GM18870 (cell line): Measurements from ENCODE around the gene FBXO28.
"Not testable (repeated sequence)": the region's sequence is repeated elsewhere in the genome, so short reads cannot be mapped to it uniquely, and the experiment has no call there.

ENCODE experiments used
- ATAC-seq: cut with Tn5 transposase; IDR thresholded peaks from one replicate; pipeline ENCODE4 v1.9.1; 2021; ENCODE audit warnings: moderate library complexity; ENCODE audit not compliant: unreplicated experiment

FBXO28 gene

GRCh38 chr1:224113918-224114786 is at the start of gene FBXO28:
Gene FBXO28, plus strand, starts transcription at chr1:224114111. Its CDS starts 19 bp downstream, at chr1:224114130.
- peak; percentile 90 for ATAC-seq

DNA sequence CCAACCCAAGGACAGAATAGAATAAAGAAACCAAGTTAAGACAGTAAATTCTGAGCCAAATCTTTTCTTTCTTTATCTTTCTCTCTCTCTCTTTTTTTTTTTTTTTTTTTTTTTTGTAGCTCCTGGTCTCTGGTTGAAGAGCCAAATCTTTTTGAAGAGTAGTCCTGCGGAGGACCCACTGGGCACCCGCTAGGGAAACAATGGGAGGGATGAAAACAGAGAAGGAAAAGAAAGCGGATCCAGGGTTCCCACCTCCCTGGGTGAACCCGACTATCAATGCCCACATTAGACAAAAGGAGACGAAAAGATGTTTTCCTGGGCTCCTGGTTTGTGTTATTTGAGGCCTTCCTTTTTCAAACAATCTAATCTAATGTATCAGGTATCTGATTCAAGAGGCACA is 49.8 kb upstream of the FBXO28 start:
- no peak for ATAC-seq

GRCh38 chr1:224065455-224065854 is 48.5 kb upstream of the FBXO28 start:
- ATAC-seq: no peak

- ATAC-seq: no peak
Observed at GRCh38 chr1:224067207-224067606, 46.7 kb upstream of the FBXO28 start.

DNA sequence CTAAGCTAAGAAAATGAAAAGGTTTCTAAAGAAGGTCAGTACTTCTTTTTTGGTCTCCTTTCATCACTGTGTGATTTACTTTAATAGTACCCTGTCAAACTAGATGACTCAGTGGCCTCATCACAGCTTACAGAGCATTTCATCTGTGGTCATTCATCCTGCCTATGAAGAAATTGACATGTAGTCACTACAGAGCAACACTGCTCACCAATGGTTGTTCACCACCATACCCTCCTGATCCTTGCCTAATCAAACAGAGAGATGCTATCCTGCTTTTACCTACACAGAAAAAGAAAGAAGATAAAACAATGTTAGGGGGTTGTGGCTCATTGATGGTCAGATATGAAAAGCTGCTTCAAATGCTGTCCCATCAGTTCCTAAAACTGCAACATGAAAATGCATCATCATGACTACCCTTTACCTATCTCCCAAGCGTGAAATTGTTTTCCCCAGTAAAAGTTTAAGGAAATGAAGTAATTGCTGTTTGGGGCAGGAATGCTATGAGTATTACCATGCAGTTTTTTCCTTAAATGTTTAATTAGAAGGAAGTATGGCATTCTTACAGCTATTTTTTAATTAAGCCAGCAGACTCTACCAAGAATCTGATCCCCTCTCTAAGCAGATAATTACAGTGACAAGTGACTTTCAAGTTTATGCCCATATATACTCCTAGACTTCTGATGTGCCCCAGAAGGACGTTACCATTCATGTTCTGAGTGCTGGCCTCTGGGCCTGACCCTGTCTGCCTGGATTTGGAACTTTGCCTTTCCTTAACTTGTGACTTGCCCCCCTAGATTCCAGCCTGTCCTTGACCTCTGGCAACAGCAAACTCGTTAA is 46.1 kb upstream of the FBXO28 start:
- no peak for ATAC-seq

GRCh38 chr1:224068458-224069072 is 45.3 kb upstream of the FBXO28 start:
- ATAC-seq: no peak

- ATAC-seq: no peak
Observed at GRCh38 chr1:224069138-224069537, 44.8 kb upstream of the FBXO28 start.

DNA sequence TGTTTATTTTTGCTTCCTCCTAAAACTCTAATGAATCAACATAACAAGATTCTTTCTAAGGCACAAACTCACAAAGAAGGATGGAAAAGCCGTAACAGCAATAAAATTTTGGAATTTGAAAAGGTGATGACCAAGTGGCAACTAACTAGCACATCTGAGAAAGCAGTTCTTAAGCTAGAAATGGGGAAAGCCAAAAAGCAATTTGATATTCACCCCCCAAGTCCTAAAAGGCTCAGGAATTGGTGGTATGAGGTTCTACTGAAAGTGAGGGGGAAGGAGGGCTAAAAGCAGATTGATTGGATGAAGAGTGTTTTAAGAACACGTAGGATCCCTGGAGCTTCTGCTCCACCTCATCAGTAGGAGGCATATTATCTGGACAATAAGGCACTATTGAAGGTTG is 43.4 kb upstream of the FBXO28 start:
- no peak for ATAC-seq

GRCh38 chr1:224076407-224076806 is 37.5 kb upstream of the FBXO28 start:
- no peak for ATAC-seq

- not testable (repeated sequence) for ATAC-seq
Observed at GRCh38 chr1:224079644-224080043, 34.3 kb upstream of the FBXO28 start.

DNA sequence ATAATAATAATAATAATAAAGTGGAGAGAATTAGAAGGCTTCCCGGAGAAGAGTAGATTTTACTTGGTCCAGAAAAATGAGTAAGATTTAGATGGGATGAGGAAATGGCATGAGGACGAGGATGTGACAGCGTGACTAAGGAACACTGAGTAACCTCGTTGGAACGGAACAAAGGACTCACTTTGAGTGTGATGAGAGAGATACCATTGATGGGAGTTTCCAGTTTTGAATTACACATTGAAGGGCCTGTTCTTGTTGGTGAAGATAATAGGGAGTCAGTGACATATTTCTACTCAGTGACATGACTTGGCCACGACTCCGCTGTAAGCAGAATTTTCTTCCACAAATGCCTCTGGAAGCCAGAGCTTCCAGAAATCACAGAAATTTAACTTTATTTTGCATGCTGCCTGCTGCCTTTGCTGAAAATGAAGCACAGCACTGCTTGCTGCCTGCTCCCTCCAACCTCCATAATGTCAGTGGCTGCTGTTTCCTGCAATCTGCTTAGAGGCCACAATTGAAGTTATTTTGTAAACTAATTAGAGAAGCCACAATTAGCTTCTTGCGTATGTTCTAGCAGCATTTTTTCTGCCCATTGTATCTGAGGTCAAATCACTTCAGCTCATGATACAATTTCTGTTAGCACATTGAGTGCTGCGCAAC is 33.7 kb upstream of the FBXO28 start:
- no peak for ATAC-seq

- no peak for ATAC-seq
Observed at GRCh38 chr1:224081604-224082003, 32.3 kb upstream of the FBXO28 start.

- no peak for ATAC-seq
Observed at GRCh38 chr1:224082146-224082545, 31.8 kb upstream of the FBXO28 start.

GRCh38 chr1:224084867-224085266 is 29.0 kb upstream of the FBXO28 start:
- ATAC-seq: no peak

GRCh38 chr1:224085421-224086108 is 28.3 kb upstream of the FBXO28 start:
- ATAC-seq: no peak

GRCh38 chr1:224087286-224087794 is 26.6 kb upstream of the FBXO28 start:
- no peak for ATAC-seq

DNA sequence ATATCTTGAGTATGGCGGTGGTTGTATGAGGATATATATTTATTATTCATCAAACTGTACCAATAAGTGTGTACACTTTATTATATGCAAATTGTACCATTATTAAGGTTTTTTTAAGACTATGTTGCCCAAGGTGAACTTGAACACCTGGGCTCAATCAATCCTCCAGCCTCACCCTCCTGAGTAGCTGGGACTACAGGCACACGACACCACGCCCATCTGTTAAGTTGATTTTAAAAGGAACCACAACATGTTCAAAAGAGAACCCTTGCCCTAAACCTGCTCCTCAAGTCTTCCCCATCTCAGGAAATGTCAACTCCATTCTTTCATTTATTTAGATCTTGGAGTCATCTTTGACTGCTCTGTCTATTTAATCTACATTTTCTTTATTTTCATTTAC is 24.3 kb upstream of the FBXO28 start:
- no peak for ATAC-seq

- no peak for ATAC-seq
Observed at GRCh38 chr1:224090116-224090515, 23.8 kb upstream of the FBXO28 start.

GRCh38 chr1:224092111-224092510 is 21.8 kb upstream of the FBXO28 start:
- ATAC-seq: no peak

- ATAC-seq: no peak
Observed at GRCh38 chr1:224092601-224093000, 21.3 kb upstream of the FBXO28 start.
